ENCODE measurements around the gene APAF1. TPM values are rescaled to one million over a fixed set of nuclear protein-coding genes. Genes with fewer than 3 reads are reported as not detected.

The APAF1 gene, protein sequence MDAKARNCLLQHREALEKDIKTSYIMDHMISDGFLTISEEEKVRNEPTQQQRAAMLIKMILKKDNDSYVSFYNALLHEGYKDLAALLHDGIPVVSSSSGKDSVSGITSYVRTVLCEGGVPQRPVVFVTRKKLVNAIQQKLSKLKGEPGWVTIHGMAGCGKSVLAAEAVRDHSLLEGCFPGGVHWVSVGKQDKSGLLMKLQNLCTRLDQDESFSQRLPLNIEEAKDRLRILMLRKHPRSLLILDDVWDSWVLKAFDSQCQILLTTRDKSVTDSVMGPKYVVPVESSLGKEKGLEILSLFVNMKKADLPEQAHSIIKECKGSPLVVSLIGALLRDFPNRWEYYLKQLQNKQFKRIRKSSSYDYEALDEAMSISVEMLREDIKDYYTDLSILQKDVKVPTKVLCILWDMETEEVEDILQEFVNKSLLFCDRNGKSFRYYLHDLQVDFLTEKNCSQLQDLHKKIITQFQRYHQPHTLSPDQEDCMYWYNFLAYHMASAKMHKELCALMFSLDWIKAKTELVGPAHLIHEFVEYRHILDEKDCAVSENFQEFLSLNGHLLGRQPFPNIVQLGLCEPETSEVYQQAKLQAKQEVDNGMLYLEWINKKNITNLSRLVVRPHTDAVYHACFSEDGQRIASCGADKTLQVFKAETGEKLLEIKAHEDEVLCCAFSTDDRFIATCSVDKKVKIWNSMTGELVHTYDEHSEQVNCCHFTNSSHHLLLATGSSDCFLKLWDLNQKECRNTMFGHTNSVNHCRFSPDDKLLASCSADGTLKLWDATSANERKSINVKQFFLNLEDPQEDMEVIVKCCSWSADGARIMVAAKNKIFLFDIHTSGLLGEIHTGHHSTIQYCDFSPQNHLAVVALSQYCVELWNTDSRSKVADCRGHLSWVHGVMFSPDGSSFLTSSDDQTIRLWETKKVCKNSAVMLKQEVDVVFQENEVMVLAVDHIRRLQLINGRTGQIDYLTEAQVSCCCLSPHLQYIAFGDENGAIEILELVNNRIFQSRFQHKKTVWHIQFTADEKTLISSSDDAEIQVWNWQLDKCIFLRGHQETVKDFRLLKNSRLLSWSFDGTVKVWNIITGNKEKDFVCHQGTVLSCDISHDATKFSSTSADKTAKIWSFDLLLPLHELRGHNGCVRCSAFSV (N-terminal part only)
- 9.9 to 14.8 TPM (median 13.1 TPM) in 5 replicates for total RNA-seq (2022; extraction: Qiagen RNA extraction; ENCODE audit: low read depth)

DNA sequence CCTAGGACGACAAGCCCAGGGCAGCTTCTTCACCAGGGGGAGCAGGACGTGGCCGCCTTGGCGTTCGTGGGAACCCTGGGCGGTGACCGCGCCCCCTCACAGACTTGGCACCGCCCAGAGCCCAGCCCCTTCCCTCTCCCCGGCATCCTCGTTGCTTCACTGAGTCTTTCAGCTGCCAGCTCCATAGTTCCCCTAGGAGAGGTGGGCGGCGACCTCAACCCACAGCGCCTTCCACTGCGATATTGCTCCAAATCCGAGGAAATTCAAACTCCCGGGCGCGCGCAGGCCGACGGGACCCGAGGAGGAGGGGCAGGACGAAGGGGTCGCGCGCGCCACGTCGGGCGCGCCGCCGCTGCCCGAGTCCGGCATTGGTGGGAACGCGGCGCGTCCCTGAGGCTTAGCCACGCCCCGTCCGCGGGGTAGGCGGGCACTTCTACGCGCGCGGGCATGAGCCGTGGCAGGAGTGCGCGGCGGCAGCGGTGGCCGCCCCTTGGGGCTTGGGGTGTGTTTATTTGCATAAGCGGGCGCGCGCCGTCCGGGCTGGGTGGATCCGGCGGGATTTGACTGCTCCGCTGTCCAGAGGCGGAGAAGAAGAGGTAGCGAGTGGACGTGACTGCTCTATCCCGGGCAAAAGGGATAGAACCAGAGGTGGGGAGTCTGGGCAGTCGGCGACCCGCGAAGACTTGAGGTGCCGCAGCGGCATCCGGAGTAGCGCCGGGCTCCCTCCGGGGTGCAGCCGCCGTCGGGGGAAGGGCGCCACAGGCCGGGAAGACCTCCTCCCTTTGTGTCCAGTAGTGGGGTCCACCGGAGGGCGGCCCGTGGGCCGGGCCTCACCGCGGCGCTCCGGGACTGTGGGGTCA lies at the start of gene APAF1, which contains the start of gene IKBIP:
Gene APAF1, plus strand, starts transcription at position 579 of the 860 bp plus-strand sequence. CDS start 3,070 bp downstream, outside the sequence.
Gene IKBIP, minus strand, starts transcription at position 77 of the 860 bp plus-strand sequence. CDS start 87 bp downstream, outside the sequence.

Other genes starting within 250 kb of the APAF1 start
- gene TMPO, start 129.7 kb upstream of the APAF1 start, total RNA-seq (2022; extraction: Qiagen RNA extraction; ENCODE audit: low read depth): 65.7 to 92.2 TPM (median 79.6 TPM) in 5 replicates
- 760 to 798 TPM (median 774 TPM) in 5 replicates for gene SLC25A3, start 51.6 kb upstream of the APAF1 start, total RNA-seq (2022; extraction: Qiagen RNA extraction; ENCODE audit: low read depth)
- 61.5 to 77.0 TPM (median 70.5 TPM) in 5 replicates for gene IKBIP, start 502 bp upstream of the APAF1 start, total RNA-seq (2022; extraction: Qiagen RNA extraction; ENCODE audit: low read depth)